GM23338 (cell line): ENCODE results near the gene SCGB3A2. TPM values are rescaled to one million over a fixed set of nuclear protein-coding genes. Genes with fewer than 3 reads are reported as not detected.

ENCODE experiments used
- ATAC-seq: fragments of 200-7000 bp; cut with Tn5 transposase; 3 replicates; pipeline ENCODE4 v1.9.1; 2020
- DNase-seq: peaks from one replicate; pipeline ENCODE4 v3.0.0-alpha.2; 2015; ENCODE audit warnings: low spot score
- H2AFZ ChIP-seq: fragments of 200-600 bp; sonication (generic); 2 replicates; pipeline ENCODE4 v1.8.0; 2016; ENCODE audit warnings: antibody characterized with exemption, mild to moderate bottlenecking, moderate library complexity
- H3F3A ChIP-seq: fragments of 200-600 bp; sonication (generic); replicated peaks from 2 replicates; pipeline ENCODE4 v1.8.0; 2017; ENCODE audit warnings: antibody characterized with exemption, mixed run types, low read depth
- H3K27ac ChIP-seq: fragments of 200-600 bp; sonication (generic); 2 replicates; pipeline ENCODE4 v1.6.1; 2016; ENCODE audit warnings: low read depth
- H3K27me3 ChIP-seq: fragments of 200-600 bp; sonication (generic); 2 replicates; pipeline ENCODE4 v1.8.0; 2016; ENCODE audit warnings: mild to moderate bottlenecking, mixed run types, moderate library complexity; ENCODE audit not compliant: insufficient read depth
- H3K36me3 ChIP-seq: fragments of 200-600 bp; sonication (generic); 2 replicates; pipeline ENCODE4 v1.8.0; 2016; ENCODE audit warnings: mild to moderate bottlenecking; ENCODE audit not compliant: insufficient read depth
- H3K4me1 ChIP-seq: fragments of 200-600 bp; sonication (generic); 2 replicates; pipeline ENCODE4 v1.8.0; 2016; ENCODE audit warnings: mild to moderate bottlenecking, moderate library complexity; ENCODE audit not compliant: insufficient read depth
- H3K4me2 ChIP-seq: fragments of 200-600 bp; sonication (generic); 2 replicates; pipeline ENCODE4 v1.7.1; 2017; ENCODE audit warnings: mixed run types
- H3K4me3 ChIP-seq: fragments of 200-600 bp; sonication (generic); 2 replicates; pipeline ENCODE4 v1.6.1; 2016; ENCODE audit warnings: mixed run types
- H3K79me2 ChIP-seq: fragments of 200-600 bp; sonication (generic); replicated peaks from 2 replicates; pipeline ENCODE4 v1.8.0; 2017; ENCODE audit warnings: mild to moderate bottlenecking; ENCODE audit not compliant: insufficient read depth
- H3K9me2 ChIP-seq: fragments of 200-600 bp; sonication (generic); 2 replicates; pipeline ENCODE4 v1.8.0; 2017; ENCODE audit not compliant: insufficient read depth
- H4K20me1 ChIP-seq: fragments of 200-600 bp; sonication (generic); replicated peaks from 2 replicates; pipeline ENCODE4 v1.8.0; 2017; ENCODE audit warnings: mild to moderate bottlenecking; ENCODE audit not compliant: insufficient read depth
- H3K27ac Mint-ChIP-seq: 2 replicates; pipeline ENCODE4 v1.8.0; 2020; ENCODE audit warnings: inconsistent platforms, mild to moderate bottlenecking, moderate library complexity, mixed read lengths
- H3K27me3 Mint-ChIP-seq: 3 replicates; pipeline ENCODE4 v1.8.0; 2022; ENCODE audit warnings: low read depth, mild to moderate bottlenecking, moderate library complexity, mixed read lengths, inconsistent platforms; ENCODE audit not compliant: insufficient read depth, poor library complexity
- H3K36me3 Mint-ChIP-seq: 3 replicates; pipeline ENCODE4 v1.8.0; 2021; ENCODE audit warnings: low read depth, mild to moderate bottlenecking, inconsistent platforms, moderate library complexity, mixed read lengths
- H3K4me1 Mint-ChIP-seq: 3 replicates; pipeline ENCODE4 v1.8.0; 2020; ENCODE audit warnings: mild to moderate bottlenecking, inconsistent platforms, mixed read lengths
- H3K4me3 Mint-ChIP-seq: 3 replicates; pipeline ENCODE4 v1.8.0; 2021; ENCODE audit warnings: moderate library complexity, mild to moderate bottlenecking, inconsistent platforms, mixed read lengths
- H3K9me3 Mint-ChIP-seq: 3 replicates; pipeline ENCODE4 v1.8.0; 2020; ENCODE audit warnings: moderate library complexity, mild to moderate bottlenecking, inconsistent platforms, mixed read lengths
- CREB1 ChIP-seq: fragments of 250-450 bp; sonication (Bioruptor Pico); IDR thresholded peaks from 2 replicates; pipeline ENCODE4 v1.5.0; 2020; ENCODE audit warnings: low read depth, mild to moderate bottlenecking, moderate library complexity
- CTCF ChIP-seq, 2 experiments: fragments of 200-600 bp in 1 of 2; sonication (generic) in 1 of 2; conservative IDR thresholded peaks; 2 replicates each; pipeline versions ENCODE4 v1.5.1 to v1.6.1; 2016 to 2017; ENCODE audit warnings: antibody characterized with exemption in 2 of 2, low read depth in 2 of 2, mild to moderate bottlenecking in 2 of 2, moderate library complexity in 1 of 2
- ETS1 ChIP-seq: IDR thresholded peaks from 2 replicates; pipeline ENCODE4 v1.6.1; 2016; ENCODE audit warnings: antibody characterized with exemption
- EZH2 ChIP-seq: fragments of 200-600 bp; sonication (generic); IDR thresholded peaks from one replicate; pipeline ENCODE4 v1.8.0; 2017; ENCODE audit warnings: antibody characterized with exemption, mild to moderate bottlenecking, low read depth; ENCODE audit not compliant: unreplicated experiment
- EZH2phosphoT487 ChIP-seq: fragments of 200-600 bp; sonication (generic); IDR thresholded peaks from one replicate; pipeline ENCODE4 v1.8.1; 2018; ENCODE audit warnings: antibody characterized with exemption; ENCODE audit not compliant: unreplicated experiment
- JUNB ChIP-seq: IDR thresholded peaks from one replicate; pipeline ENCODE4 v1.6.1; 2016; ENCODE audit warnings: antibody characterized with exemption; ENCODE audit not compliant: unreplicated experiment
- NANOG ChIP-seq: IDR thresholded peaks from 2 replicates; pipeline ENCODE4 v1.6.1; 2016; ENCODE audit warnings: antibody characterized with exemption, borderline replicate concordance
- REST ChIP-seq: IDR thresholded peaks from one replicate; pipeline ENCODE4 v1.6.1; 2018; ENCODE audit warnings: antibody characterized with exemption; ENCODE audit not compliant: unreplicated experiment
- STAT1 ChIP-seq: IDR thresholded peaks from one replicate; pipeline ENCODE4 v1.6.1; 2016; ENCODE audit warnings: antibody characterized with exemption; ENCODE audit not compliant: unreplicated experiment
- ZNF114 ChIP-seq: fragments of 250-450 bp; sonication (Bioruptor Pico); IDR thresholded peaks from 2 replicates; pipeline ENCODE4 v1.5.0; 2020; ENCODE audit warnings: mild to moderate bottlenecking, moderate library complexity
- ZNF331 ChIP-seq: fragments of 250-450 bp; sonication (Bioruptor Pico); IDR thresholded peaks from 2 replicates; pipeline ENCODE4 v1.5.0; 2020; ENCODE audit warnings: low read depth, mild to moderate bottlenecking, moderate library complexity
- ZNF462 ChIP-seq: fragments of 250-450 bp; sonication (Bioruptor Pico); IDR thresholded peaks from 2 replicates; pipeline ENCODE4 v1.5.0; 2020; ENCODE audit warnings: mild to moderate bottlenecking, moderate library complexity
- polyA plus RNA-seq: library from polyadenylated mRNA; unstranded; fragments of >200 nt; fragmentation: Nextera tagmentation; extraction: Ambion mirVana; gene quantifications from 2 replicates; pipeline ENCODE4 v1.2.1, GENCODE V29; 2016
- total RNA-seq: library from RNA; depleted of rRNA; stranded (reverse); fragments of >200 nt; shearing (Covaris generic); gene quantifications from 2 replicates; pipeline ENCODE4 v1.2.3, GENCODE V29; 2014

SCGB3A2 gene
- total and polyA plus RNA-seq, 2 experiments from 2014 or later: 36.1 to 256 TPM

GRCh38 chr5:147898875-147899401, 20.4 kb downstream of the SCGB3A2 start:
- no peaks in the 10 kb centered on the region for H3K79me2 ChIP-seq
- no peak overlapping the region for H3K27ac ChIP-seq
- no peak overlapping the region for H3K4me2 ChIP-seq
- peaks cover 10% of the 10 kb centered on the region; the same call in 1 of the 2 replicates for H3K4me1 ChIP-seq
- TF ChIP-seq ETS1 (no peak), REST (no peak), ZNF462 (CRISPR knock-in tag) (no peak), NANOG (no peak), JUNB (no peak), EZH2 (no peak), CREB1 (no peak), ZNF331 (CRISPR knock-in tag) (no peak), EZH2phosphoT487 (no peak), ZNF114 (CRISPR knock-in tag) (no peak), CTCF (conservative IDR thresholded peaks at IDR 0.05; ENCODE audit: low read depth in 2 of 2) (no peak), STAT1 (no peak)
- no peaks in the 10 kb centered on the region for H3K27me3 Mint-ChIP-seq
- no peaks in the 10 kb centered on the region for H3K36me3 Mint-ChIP-seq
- no peak overlapping the region for H3K27ac Mint-ChIP-seq
- no peak overlapping the region for H3K4me3 Mint-ChIP-seq
- H2AFZ ChIP-seq: no peak overlapping the region
- no peak for ATAC-seq
- no peaks in the 10 kb centered on the region for H4K20me1 ChIP-seq
- no peaks in the 10 kb centered on the region for H3K9me2 ChIP-seq
- H3K9me3 Mint-ChIP-seq: no peaks in the 10 kb centered on the region
- H3K4me1 Mint-ChIP-seq: peaks cover 11% of the 10 kb centered on the region; the same call in 2 of the 3 replicates
- H3K4me3 ChIP-seq: no peak overlapping the region
- DNase-seq: no peak
- no peaks in the 10 kb centered on the region for H3F3A ChIP-seq
- H3K27me3 ChIP-seq: no peaks in the 10 kb centered on the region
- no peaks in the 10 kb centered on the region for H3K36me3 ChIP-seq
